ENCODE results near the gene BNC2. TPM values are rescaled to one million over a fixed set of nuclear protein-coding genes. Genes with fewer than 3 reads are reported as not detected.
A peak's percentile ranks its signal among the peaks of the same experiment; 100 is the strongest.

BNC2 gene
- total RNA-seq, 1 experiment from 2014 or later: 2.9 TPM

DNA sequence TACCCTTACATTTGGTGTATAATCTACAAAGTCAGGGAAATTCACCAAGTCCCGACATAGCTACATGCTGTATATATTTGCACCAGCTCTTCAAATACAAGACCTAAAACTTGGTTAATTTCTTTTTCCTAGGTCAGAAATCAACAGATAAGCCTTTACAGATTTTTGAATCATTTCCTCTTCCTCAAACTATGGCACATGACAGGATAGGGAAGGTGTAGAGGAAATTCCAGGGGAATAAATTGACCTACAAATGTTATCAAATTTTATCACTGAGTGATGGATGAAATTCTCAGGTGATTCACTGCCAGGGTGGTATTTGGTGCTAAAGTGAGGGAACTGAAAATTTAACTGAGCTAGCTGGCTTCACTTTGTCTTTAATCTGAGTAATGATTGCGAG lies 360.0 kb downstream of the BNC2 start:
- Histone ChIP-seq H2AFZ (no peak overlapping the region), H3K9me2 (ENCODE audit: insufficient read depth) (no peaks in the 10 kb centered on the region), H3K27ac (no peak overlapping the region), H3K79me2 (ENCODE audit: low read depth) (no peaks in the 10 kb centered on the region), H3K9me3 (ENCODE audit: insufficient read depth, low read depth) (no peaks in the 10 kb centered on the region), H3K4me3 (no peak overlapping the region), H4K20me1 (ENCODE audit: insufficient read depth) (no peaks in the 10 kb centered on the region), H3F3A (ENCODE audit: insufficient read depth, low read depth) (no peaks in the 10 kb centered on the region), H3K27me3 (ENCODE audit: insufficient read depth, low read depth) (no peaks in the 10 kb centered on the region), H3K36me3 (ENCODE audit: low read depth) (no peaks in the 10 kb centered on the region), H3K4me2 (no peak overlapping the region), H3K4me1 (replicated peaks; ENCODE audit: insufficient read depth) (no peaks in the 10 kb centered on the region)
- no peak for TF ChIP-seq EZH2 (IDR thresholded peaks at IDR 0.05; ENCODE audit: low read depth)
- TF ChIP-seq, protein P1, sequence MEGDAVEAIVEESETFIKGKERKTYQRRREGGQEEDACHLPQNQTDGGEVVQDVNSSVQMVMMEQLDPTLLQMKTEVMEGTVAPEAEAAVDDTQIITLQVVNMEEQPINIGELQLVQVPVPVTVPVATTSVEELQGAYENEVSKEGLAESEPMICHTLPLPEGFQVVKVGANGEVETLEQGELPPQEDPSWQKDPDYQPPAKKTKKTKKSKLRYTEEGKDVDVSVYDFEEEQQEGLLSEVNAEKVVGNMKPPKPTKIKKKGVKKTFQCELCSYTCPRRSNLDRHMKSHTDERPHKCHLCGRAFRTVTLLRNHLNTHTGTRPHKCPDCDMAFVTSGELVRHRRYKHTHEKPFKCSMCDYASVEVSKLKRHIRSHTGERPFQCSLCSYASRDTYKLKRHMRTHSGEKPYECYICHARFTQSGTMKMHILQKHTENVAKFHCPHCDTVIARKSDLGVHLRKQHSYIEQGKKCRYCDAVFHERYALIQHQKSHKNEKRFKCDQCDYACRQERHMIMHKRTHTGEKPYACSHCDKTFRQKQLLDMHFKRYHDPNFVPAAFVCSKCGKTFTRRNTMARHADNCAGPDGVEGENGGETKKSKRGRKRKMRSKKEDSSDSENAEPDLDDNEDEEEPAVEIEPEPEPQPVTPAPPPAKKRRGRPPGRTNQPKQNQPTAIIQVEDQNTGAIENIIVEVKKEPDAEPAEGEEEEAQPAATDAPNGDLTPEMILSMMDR (conservative IDR thresholded peaks at IDR 0.05): no peak
- intact Hi-C loops (cut with micrococcal nuclease; ENCODE audit: unreplicated experiment): no loop called here
- no TSS peak for BruUV-seq (replicated peaks)
- POLR2A ChIA-PET (ENCODE audit: unreplicated experiment): no interaction called here
- DNase-seq: no peak
- CTCF ChIA-PET: interaction anchor here (0.7 kb wide), 1 partner anchor 216 kb away, joined by 5 read pairs; no protein-coding TSS in a partner anchor

DNA sequence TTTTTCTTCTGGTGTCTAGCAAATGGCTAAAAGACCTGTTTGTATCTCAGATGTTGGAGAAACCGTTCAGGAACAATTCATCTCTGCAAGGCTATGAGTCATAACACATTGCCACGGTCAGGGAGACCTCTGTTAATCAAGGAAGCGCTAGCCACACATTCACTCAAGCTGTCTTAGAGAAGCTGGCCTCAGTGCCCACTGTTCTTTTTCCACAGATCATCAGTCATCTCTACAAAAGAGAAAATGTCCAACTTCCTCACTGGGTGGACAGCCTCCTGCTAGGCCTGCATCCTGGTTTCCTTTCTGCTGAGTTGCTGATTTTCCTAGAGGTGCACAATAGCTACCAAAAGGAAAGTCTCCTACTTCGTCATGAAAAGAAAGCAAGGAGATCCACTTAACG lies 360.5 kb downstream of the BNC2 start:
- DNase-seq: no peak
- no peaks in the 10 kb centered on the region for H3K4me1 ChIP-seq (replicated peaks; ENCODE audit: insufficient read depth)
- no peaks in the 10 kb centered on the region for H3K36me3 ChIP-seq (ENCODE audit: low read depth)
- H3K27me3 ChIP-seq (ENCODE audit: insufficient read depth, low read depth): no peaks in the 10 kb centered on the region
- H3K4me3 ChIP-seq: no peak overlapping the region
- no peaks in the 10 kb centered on the region for H3F3A ChIP-seq (ENCODE audit: insufficient read depth, low read depth)
- TF ChIP-seq, protein P1 (conservative IDR thresholded peaks at IDR 0.05): no peak
- no peak for TF ChIP-seq EZH2 (IDR thresholded peaks at IDR 0.05; ENCODE audit: low read depth)
- no peak overlapping the region for H3K27ac ChIP-seq
- H3K9me2 ChIP-seq (ENCODE audit: insufficient read depth): no peaks in the 10 kb centered on the region
- no TSS peak for BruUV-seq (replicated peaks)
- CTCF ChIA-PET: no interaction called here
- intact Hi-C loops (cut with micrococcal nuclease; ENCODE audit: unreplicated experiment): loop anchor here (5.0 kb wide), 1 partner anchor 173 kb away; no protein-coding TSS in a partner anchor
- no peak overlapping the region for H3K4me2 ChIP-seq
- H3K9me3 ChIP-seq (ENCODE audit: insufficient read depth, low read depth): no peaks in the 10 kb centered on the region
- POLR2A ChIA-PET (ENCODE audit: unreplicated experiment): no interaction called here
- H4K20me1 ChIP-seq (ENCODE audit: insufficient read depth): no peaks in the 10 kb centered on the region
- H2AFZ ChIP-seq: no peak overlapping the region
- H3K79me2 ChIP-seq (ENCODE audit: low read depth): no peaks in the 10 kb centered on the region

DNA sequence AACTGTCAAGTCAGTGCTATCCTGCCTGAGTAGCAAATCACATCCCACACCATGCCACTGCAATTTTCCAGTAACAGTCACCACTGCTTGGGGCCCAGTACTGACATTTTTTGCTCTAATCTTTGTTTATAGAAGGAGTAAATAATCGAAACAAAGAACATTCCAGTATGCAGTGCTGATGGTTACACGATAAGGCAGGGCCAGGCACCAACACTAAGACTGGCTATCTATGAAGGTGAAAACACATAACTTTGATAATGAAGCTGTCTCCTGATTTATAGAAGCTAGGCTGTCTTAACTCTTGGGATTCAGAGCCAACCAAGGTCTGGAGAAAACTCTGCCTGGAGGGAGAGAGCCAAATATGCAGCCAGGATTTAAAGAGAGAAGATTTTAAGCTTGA lies 365.3 kb downstream of the BNC2 start:
- Histone ChIP-seq H3F3A (ENCODE audit: insufficient read depth, low read depth) (no peaks in the 10 kb centered on the region), H3K9me2 (ENCODE audit: insufficient read depth) (no peaks in the 10 kb centered on the region), H3K79me2 (ENCODE audit: low read depth) (no peaks in the 10 kb centered on the region), H3K4me3 (no peak overlapping the region), H3K27me3 (ENCODE audit: insufficient read depth, low read depth) (no peaks in the 10 kb centered on the region), H2AFZ (no peak overlapping the region), H3K4me2 (no peak overlapping the region), H3K4me1 (replicated peaks; ENCODE audit: insufficient read depth) (peaks cover 11% of the 10 kb centered on the region), H4K20me1 (ENCODE audit: insufficient read depth) (no peaks in the 10 kb centered on the region), H3K9me3 (ENCODE audit: insufficient read depth, low read depth) (no peaks in the 10 kb centered on the region), H3K36me3 (ENCODE audit: low read depth) (no peaks in the 10 kb centered on the region), H3K27ac (peak overlapping the region; percentile 27; the same call in 1 of the 2 replicates)
- no TSS peak for BruUV-seq (replicated peaks)
- no peak for TF ChIP-seq EZH2 (IDR thresholded peaks at IDR 0.05; ENCODE audit: low read depth)
- TF ChIP-seq, protein P1 (conservative IDR thresholded peaks at IDR 0.05): no peak
- ChIA-PET POLR2A (ENCODE audit: unreplicated experiment) (no interaction called here), CTCF (no interaction called here)
- DNase-seq: peak; percentile 12 to 61
- intact Hi-C loops (cut with micrococcal nuclease; ENCODE audit: unreplicated experiment): loop anchor here (5.0 kb wide), 1 partner anchor 168 kb away; no protein-coding TSS in a partner anchor

Measured in PC-9 (cell line).